Effector memory CD8-positive, alpha-beta T cell (primary cell): ENCODE results near the gene TMEM138.

Source experiments
- ATAC-seq: fragments of 150-1000 bp; cut with Tn5 transposase; replicated peaks from 2 replicates; pipeline ENCODE4 v1.10.0; 2021; ENCODE audit warnings: mild to moderate bottlenecking, moderate library complexity
- DNase-seq, 3 experiments: peaks; one replicate each; pipeline ENCODE4 v3.0.0; 2021
- H3K27ac Mint-ChIP-seq, 2 donors: one replicate each; pipeline ENCODE4 v1.8.0; 2022; ENCODE audit warnings: mild to moderate bottlenecking in 2 of 2, mixed read lengths in 2 of 2, moderate library complexity in 2 of 2
- H3K27me3 Mint-ChIP-seq, 2 donors: one replicate each; pipeline ENCODE4 v1.8.0; 2022; ENCODE audit warnings: mixed read lengths in 2 of 2
- H3K36me3 Mint-ChIP-seq: one replicate; pipeline ENCODE4 v1.8.0; 2022; ENCODE audit warnings: mild to moderate bottlenecking, moderate library complexity, mixed read lengths; ENCODE audit not compliant: insufficient read depth
- H3K4me1 Mint-ChIP-seq, 2 donors: one replicate each; pipeline ENCODE4 v1.8.0; 2022; ENCODE audit warnings: low read depth in 2 of 2, mixed read lengths in 2 of 2
- H3K4me3 Mint-ChIP-seq, 2 donors: one replicate each; pipeline ENCODE4 v1.8.0; 2022; ENCODE audit warnings: mild to moderate bottlenecking in 2 of 2, mixed read lengths in 2 of 2, moderate library complexity in 2 of 2
- H3K9me3 Mint-ChIP-seq, 2 donors: one replicate each; pipeline ENCODE4 v1.8.0; 2022; ENCODE audit warnings: mixed read lengths in 2 of 2

TMEM138 gene

DNA sequence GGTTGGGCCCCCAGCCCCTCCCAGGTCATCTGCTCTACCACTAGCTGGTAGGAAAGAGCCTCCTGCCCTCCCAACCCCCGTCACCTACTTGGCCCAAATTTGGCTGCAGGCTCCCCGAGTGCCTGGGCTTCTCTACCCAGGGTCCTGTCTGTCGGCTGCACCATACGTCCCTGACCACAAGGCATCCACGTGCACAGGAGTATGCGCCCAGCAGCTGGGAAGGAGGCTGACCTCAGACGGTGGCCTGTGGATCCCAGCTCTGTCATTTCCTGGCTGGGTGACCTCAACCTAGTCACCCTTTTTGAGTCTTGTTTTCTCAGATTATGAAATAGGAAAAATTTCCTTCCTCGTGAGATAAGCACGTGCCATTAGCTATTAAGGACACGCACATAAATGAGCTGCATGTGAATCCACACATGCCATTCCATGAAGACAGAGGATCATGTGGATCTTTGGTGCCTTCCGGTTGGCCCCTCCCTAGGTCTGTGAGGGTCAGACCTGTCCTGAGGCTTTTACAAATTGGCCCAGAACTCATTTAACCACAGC is 14.2 kb upstream of the TMEM138 start:
- Mint-ChIP-seq H3K4me1 (peaks cover 0 to 2% of the 10 kb centered on the region in 2 donors), H3K4me3 (no peak overlapping the region), H3K27me3 (no peaks in the 10 kb centered on the region), H3K27ac (no peak overlapping the region), H3K9me3 (no peaks in the 10 kb centered on the region), H3K36me3 (peaks cover 19% of the 10 kb centered on the region)
- DNase-seq = no peak
- peak; percentile 29 for ATAC-seq

DNA sequence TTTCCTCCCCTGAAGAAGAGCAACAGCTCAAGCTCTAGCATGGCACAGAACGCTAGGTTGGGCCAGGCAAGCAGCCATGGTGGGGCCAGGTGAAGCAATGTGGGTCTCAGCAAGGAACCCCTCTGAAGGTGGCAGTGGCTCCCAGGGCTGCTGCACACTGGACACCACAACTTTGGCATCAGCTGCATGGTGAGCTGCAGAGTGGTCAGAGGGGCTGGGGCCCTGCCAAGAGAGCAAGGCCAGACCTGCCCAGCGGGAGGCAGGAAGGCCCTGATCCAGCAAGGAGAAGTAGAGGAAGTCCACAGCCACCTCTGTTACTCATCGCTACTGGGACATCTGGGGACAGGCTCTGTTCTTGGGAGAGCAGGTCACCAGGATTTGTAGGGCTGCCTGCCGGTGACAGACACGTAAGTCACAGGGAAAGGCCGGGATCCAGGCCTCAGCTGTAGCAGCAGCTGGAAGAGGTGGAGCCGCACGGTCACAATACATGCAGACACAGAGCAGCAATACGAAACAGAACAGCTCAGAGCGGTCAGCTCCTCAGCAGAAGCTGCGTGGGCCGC is 12.9 kb upstream of the TMEM138 start:
- Mint-ChIP-seq H3K27ac (no peak overlapping the region), H3K4me3 (no peak overlapping the region), H3K4me1 (peaks cover 2 to 4% of the 10 kb centered on the region in 2 donors), H3K36me3 (peaks cover 22% of the 10 kb centered on the region), H3K27me3 (no peaks in the 10 kb centered on the region), H3K9me3 (no peaks in the 10 kb centered on the region)
- ATAC-seq (no peak), DNase-seq (no peak)

DNA sequence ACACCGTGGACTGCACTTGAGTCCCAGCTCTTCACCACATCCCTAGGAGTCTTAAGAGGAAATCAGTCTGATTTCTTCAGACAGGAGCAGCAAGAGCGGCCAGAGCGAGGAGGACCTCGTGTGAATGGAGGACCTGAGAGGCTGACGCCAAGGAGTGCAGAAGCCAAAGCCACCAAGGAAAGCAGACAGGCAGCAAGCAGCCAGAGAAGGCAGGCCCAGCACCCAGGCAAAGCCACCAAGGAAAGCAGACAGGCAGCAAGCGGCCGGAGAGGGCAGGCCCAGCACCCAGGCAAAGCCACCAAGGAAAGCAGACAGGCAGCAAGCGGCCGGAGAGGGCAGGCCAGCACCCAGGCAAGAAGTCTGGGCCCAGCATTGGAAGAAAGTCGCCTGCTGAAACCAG is 12.3 kb upstream of the TMEM138 start:
- peaks cover 2 to 4% of the 10 kb centered on the region in 2 donors for H3K4me1 Mint-ChIP-seq
- ATAC-seq = no peak
- no peaks in the 10 kb centered on the region for H3K27me3 Mint-ChIP-seq
- H3K9me3 Mint-ChIP-seq = no peaks in the 10 kb centered on the region
- H3K27ac Mint-ChIP-seq = no peak overlapping the region
- H3K36me3 Mint-ChIP-seq = peaks cover 22% of the 10 kb centered on the region
- no peak overlapping the region for H3K4me3 Mint-ChIP-seq
- no peak for DNase-seq

DNA sequence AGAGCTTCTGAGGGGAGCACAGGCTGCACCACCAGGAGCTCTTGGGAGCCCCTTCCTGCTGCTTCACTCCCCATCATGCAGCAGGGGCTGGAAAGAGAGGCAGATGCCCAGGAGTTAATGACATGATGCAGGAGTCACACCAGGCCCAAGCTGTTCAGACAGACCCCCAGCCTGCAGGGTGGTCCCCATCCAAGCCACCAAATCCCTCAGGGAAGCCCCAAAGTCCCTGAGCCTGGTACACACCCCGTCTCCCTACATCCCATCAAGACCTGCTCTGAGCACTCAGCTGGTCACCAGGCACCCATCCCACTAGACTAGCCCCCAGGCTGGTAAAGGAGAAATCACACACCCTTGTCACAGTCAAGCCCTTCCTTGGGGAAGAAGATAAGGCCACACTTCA is 11.8 kb upstream of the TMEM138 start:
- Mint-ChIP-seq H3K27me3 (no peaks in the 10 kb centered on the region), H3K4me3 (no peak overlapping the region), H3K36me3 (peaks cover 25% of the 10 kb centered on the region), H3K4me1 (peaks cover 2 to 4% of the 10 kb centered on the region in 2 donors), H3K27ac (peak overlapping the region in 1 of 2 donors; percentile 19), H3K9me3 (no peaks in the 10 kb centered on the region)
- no peak for ATAC-seq
- DNase-seq = no peak

DNA sequence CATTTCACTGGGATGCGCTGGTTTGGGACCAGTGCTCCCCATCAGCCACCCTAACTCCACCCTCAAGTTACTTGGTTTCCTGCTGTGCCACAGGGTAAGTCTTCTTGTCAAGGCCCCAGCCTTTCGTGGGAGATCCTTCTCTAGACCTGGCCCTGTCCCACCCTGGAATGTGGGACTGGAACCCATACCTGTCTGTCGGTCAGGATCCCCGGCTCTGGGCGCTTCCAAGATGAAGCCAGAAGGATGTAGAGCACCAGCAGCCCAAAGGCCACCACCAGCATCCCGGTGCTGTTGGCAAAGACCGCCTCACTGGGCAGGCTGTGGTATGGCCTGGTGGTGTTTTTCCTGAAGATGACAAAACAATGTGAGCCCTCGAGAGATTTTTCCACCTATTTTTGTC is 11.4 kb upstream of the TMEM138 start:
- ATAC-seq = no peak
- H3K36me3 Mint-ChIP-seq = peaks cover 29% of the 10 kb centered on the region
- no peaks in the 10 kb centered on the region for H3K9me3 Mint-ChIP-seq
- peaks cover 2 to 4% of the 10 kb centered on the region in 2 donors for H3K4me1 Mint-ChIP-seq
- no peaks in the 10 kb centered on the region for H3K27me3 Mint-ChIP-seq
- DNase-seq = no peak
- peak overlapping the region in 1 of 2 donors; percentile 19 for H3K27ac Mint-ChIP-seq
- H3K4me3 Mint-ChIP-seq = no peak overlapping the region

DNA sequence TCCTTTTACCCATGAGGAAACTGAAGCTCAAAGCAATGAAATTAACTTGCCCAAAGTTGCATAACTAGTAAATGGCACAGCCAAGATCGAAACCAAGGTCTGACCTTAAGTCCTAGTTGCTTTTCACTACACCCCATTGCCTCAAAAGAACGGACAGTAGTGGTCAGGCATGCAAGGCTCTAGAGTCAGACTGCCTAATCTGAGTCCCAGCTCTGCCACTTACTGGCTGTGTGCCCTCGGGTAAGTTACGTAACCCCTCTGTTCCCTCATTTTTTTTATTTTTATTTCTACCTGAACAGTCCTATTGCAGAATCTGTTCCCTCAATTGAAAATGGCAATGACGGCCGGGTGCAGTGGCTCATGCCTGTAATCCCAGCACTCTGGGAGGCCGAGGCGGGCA is 10.1 kb upstream of the TMEM138 start:
- Mint-ChIP-seq H3K27me3 (no peaks in the 10 kb centered on the region), H3K36me3 (peaks cover 31% of the 10 kb centered on the region), H3K4me3 (no peak overlapping the region), H3K27ac (no peak overlapping the region), H3K4me1 (peaks cover 0 to 4% of the 10 kb centered on the region in 2 donors), H3K9me3 (no peaks in the 10 kb centered on the region)
- ATAC-seq (no peak), DNase-seq (no peak)

DNA sequence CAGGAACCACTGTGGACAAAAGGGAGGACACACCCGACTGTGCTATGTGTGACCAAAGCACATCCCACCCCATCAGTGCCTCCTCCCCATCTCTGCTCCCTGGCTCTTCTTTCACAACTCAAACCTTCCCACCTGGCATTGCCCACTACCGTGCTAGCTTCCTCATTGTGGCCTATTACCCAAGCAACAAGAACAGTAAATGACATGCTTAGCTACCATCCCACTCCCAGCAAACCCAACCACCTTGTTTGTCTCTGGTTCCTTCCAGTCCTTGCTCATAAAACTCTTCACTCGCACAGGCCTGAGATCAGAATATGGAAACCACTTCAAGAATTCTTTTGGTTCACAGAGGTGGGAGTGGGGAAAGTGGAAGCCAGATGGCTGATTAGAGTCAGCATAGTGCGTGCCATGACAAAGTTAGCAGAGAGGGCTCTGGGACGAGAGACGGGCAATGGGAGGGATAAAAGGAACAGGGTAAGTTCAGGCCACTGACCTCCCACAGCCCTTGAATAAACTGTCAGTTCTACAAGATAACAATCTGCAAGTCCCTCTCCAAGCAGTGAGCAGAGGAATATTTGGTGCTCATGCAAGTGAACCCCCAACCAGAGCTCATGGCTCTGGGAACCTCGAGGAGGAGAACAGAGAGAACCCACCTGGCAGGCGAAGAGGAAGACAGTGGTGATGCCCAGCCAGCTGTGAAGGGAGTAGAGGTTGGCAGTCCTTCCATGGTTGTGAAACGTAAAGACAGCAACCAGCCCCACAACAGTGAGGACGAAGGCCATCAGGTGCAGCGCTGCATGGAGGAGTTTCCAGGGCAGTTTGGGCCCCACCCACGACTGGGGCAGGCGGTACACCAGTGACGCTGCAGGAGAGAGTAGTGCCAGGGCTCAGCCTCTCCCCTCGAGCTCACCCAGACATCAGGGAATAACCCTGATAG is 8.8 kb upstream of the TMEM138 start:
- H3K36me3 Mint-ChIP-seq = peaks cover 31% of the 10 kb centered on the region
- ATAC-seq (no peak), DNase-seq (no peak)
- H3K4me1 Mint-ChIP-seq = peaks cover 0 to 4% of the 10 kb centered on the region in 2 donors
- H3K27me3 Mint-ChIP-seq = no peaks in the 10 kb centered on the region
- no peak overlapping the region for H3K4me3 Mint-ChIP-seq
- no peak overlapping the region for H3K27ac Mint-ChIP-seq
- H3K9me3 Mint-ChIP-seq = no peaks in the 10 kb centered on the region

DNA sequence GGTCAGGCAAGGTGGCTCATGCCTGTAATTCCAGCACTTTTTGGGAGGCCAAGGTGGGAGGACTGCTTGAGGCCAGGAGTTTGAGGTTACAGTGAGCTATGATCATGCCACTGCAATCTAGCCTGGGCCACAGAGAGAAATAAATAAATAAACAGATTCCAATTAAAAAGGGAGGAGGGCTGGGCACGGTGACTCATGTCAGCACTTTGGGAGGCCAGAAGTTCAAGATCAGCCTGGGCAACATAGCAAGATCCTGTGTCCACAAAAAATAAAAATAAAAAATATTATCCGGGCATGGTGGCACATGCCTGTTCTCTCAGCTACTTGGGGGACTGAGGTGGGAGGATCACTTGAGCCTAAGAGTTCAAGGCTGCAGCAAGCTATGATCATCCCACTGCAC is 8.0 kb upstream of the TMEM138 start:
- H3K27ac Mint-ChIP-seq = no peak overlapping the region
- peaks cover 0 to 4% of the 10 kb centered on the region in 2 donors for H3K4me1 Mint-ChIP-seq

DNA sequence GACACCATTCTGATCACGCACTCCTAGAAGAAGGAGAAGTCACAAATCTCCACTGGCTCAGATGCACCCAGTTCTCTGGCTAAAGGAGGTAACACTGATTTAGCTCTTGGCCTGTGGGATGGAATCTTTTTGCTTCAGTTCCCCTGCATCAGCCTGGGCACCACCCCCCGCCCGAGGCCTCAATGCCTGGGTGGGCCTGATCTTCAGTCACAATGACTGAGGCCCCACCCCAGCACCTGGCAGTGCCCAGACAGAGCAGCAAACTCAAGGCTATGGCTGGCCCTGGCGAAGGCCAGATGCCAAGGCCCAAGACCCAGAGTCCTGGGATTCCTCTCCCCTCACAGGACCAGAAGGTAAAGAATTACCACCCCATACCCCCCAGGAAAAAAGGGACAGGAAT is 5.5 kb upstream of the TMEM138 start:
- Mint-ChIP-seq H3K9me3 (no peaks in the 10 kb centered on the region), H3K27ac (peak overlapping the region in 1 of 2 donors; percentile 17), H3K27me3 (no peaks in the 10 kb centered on the region), H3K4me3 (no peak overlapping the region), H3K36me3 (peaks cover 26% of the 10 kb centered on the region), H3K4me1 (peaks cover 10 to 11% of the 10 kb centered on the region in 2 donors)
- no peak for DNase-seq
- ATAC-seq = no peak

More for the DNA sequence above, 8.0 kb upstream of the TMEM138 start:
- ATAC-seq = no peak
- no peak for DNase-seq
- Mint-ChIP-seq H3K4me3 (no peak overlapping the region), H3K36me3 (peaks cover 31% of the 10 kb centered on the region), H3K27me3 (no peaks in the 10 kb centered on the region), H3K9me3 (no peaks in the 10 kb centered on the region)

DNA sequence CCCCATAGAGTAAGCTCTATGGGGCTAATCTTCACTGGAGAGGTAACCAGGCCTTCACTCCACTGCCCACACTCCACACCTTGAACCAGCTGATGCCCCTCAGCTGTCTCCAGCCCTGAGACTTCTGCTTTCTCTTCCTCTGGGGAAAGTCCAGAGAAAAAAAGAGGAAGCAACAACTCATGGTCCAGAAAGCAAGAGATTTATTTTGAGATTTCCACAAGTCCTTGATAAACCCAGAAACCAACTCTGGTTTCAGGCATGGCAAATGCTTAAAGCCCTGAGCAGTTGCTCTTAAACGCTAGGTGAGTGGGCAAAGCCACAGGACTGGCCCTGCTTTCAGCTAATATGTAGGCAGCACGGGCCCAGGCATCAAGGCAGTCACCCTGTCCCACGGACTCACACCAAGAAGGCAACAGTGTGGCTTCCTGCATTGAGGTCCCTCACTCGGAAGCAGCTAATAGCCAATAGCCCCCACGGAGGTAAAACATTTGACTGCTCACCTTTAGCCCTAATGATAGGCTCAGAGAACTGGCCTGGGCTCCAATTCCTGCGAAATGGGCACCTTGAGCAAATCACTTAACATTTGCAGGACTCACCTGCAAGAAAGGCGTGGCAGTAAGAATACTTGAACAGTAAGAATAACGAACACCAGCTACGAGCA is 4.8 kb upstream of the TMEM138 start:
- no peak for DNase-seq
- peaks cover 12 to 15% of the 10 kb centered on the region in 2 donors for H3K4me1 Mint-ChIP-seq
- peak overlapping the region in 1 of 2 donors; percentile 44 for H3K27ac Mint-ChIP-seq

DNA sequence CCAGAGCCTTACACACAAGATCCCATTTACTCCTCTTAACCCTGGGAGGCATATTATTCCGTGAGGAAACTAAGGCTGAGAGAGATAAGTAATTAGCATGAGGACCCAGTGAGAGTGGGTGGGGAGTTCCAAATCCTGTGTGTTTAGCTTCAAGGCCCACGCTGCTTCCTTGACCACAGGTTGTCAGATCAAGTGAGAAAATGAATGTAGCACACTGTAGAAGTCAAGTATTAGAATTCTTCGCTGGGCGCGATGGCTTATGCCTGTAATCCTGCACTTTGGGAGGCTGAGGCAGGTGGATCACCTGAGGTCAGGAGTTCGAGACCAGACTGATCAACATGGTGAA is 4.3 kb upstream of the TMEM138 start:
- Mint-ChIP-seq H3K4me3 (no peak overlapping the region), H3K27ac (peak overlapping the region in 1 of 2 donors; percentile 44), H3K27me3 (no peaks in the 10 kb centered on the region), H3K36me3 (peaks cover 22% of the 10 kb centered on the region), H3K4me1 (peaks cover 18 to 20% of the 10 kb centered on the region in 2 donors), H3K9me3 (no peaks in the 10 kb centered on the region)
- ATAC-seq (no peak), DNase-seq (no peak)

More for the DNA sequence above, 4.8 kb upstream of the TMEM138 start:
- Mint-ChIP-seq H3K9me3 (no peaks in the 10 kb centered on the region), H3K4me3 (no peak overlapping the region), H3K27me3 (no peaks in the 10 kb centered on the region), H3K36me3 (peaks cover 23% of the 10 kb centered on the region)
- ATAC-seq = no peak

DNA sequence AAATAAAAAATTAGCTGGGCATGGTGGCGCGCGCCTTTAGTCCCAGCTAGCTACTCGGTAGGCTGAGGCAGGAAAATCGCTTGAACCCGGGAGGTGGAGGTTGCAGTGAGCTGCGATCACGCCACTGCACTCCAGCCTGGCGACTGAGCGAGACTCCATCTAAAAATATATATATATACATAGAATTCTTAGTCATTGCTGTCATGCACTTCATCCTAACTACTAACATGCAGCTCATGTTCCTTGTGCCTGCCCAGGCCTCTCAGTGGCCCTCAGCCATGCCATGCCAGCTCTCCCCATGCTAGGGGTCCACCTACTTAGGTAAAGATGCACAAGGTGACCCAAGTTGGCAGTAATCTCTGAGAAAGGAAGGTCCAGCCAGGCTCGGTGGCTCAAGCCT is 3.6 kb upstream of the TMEM138 start:
- ATAC-seq (no peak), DNase-seq (no peak)
- Mint-ChIP-seq H3K27me3 (no peaks in the 10 kb centered on the region), H3K4me1 (peaks cover 22% of the 10 kb centered on the region in 2 donors), H3K4me3 (no peak overlapping the region), H3K9me3 (no peaks in the 10 kb centered on the region), H3K36me3 (peaks cover 22% of the 10 kb centered on the region), H3K27ac (no peak overlapping the region)

DNA sequence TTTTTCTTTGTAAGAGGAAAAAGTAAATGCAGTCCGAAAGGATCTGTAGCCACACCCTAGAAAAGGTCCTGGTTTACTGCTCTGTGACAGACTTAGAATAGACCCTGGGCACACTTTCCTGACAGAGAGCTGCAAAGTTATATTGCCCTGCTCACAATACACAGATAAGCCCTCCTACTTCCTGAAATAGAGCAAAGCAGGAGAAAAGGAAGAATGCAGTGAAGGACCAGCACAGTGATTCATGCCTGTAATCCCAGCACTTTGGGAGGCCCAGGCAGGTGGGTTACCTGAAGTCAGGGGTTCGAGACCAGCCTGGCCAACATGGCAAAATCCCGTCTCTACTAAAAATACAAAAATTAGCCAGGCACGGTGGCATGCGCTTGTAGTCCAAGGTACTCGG is 2.7 kb upstream of the TMEM138 start:
- ATAC-seq (no peak), DNase-seq (no peak)
- H3K4me3 Mint-ChIP-seq = no peak overlapping the region
- peak overlapping the region; percentile 31 to 41 for H3K27ac Mint-ChIP-seq
- peaks cover 21 to 25% of the 10 kb centered on the region in 2 donors for H3K4me1 Mint-ChIP-seq
- peaks cover 27% of the 10 kb centered on the region for H3K36me3 Mint-ChIP-seq
- no peaks in the 10 kb centered on the region for H3K27me3 Mint-ChIP-seq
- no peaks in the 10 kb centered on the region for H3K9me3 Mint-ChIP-seq
